GM21529 (cell line): ENCODE data around the gene TGM5.
"Not testable (repeated sequence)": the region's sequence is repeated elsewhere in the genome, so short reads cannot be mapped to it uniquely, and the experiment has no call there.

Experiments used
- ATAC-seq: cut with Tn5 transposase; IDR thresholded peaks from one replicate; pipeline ENCODE4 v1.9.1; 2021; ENCODE audit not compliant: unreplicated experiment

Gene TGM5, protein sequence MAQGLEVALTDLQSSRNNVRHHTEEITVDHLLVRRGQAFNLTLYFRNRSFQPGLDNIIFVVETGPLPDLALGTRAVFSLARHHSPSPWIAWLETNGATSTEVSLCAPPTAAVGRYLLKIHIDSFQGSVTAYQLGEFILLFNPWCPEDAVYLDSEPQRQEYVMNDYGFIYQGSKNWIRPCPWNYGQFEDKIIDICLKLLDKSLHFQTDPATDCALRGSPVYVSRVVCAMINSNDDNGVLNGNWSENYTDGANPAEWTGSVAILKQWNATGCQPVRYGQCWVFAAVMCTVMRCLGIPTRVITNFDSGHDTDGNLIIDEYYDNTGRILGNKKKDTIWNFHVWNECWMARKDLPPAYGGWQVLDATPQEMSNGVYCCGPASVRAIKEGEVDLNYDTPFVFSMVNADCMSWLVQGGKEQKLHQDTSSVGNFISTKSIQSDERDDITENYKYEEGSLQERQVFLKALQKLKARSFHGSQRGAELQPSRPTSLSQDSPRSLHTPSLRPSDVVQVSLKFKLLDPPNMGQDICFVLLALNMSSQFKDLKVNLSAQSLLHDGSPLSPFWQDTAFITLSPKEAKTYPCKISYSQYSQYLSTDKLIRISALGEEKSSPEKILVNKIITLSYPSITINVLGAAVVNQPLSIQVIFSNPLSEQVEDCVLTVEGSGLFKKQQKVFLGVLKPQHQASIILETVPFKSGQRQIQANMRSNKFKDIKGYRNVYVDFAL

DNA sequence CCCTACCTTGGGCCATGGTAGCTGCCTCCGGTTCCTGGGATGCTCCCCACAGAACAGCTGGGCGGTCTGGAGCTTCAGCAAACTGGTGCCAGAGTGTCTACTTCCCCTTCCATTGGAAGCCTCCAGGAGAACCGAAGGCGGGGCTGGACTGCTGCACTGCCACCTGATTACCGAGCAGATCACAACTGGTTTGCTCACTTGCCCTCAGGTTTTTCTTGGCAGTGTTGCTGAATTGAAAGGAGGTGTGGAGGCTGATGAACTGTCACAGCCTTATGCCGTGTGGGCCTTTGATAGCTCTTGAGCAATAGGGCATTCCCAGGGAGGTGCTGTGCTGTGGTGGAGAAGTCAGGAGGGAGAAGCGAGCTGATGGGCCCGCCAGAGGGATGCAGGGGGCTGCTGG lies at the start of gene TGM5:
TSS of gene TGM5 (minus strand) at position 95 of the 400 bp plus-strand sequence. CDS start at position 16, 79 bp downstream.
- ATAC-seq = no peak

DNA sequence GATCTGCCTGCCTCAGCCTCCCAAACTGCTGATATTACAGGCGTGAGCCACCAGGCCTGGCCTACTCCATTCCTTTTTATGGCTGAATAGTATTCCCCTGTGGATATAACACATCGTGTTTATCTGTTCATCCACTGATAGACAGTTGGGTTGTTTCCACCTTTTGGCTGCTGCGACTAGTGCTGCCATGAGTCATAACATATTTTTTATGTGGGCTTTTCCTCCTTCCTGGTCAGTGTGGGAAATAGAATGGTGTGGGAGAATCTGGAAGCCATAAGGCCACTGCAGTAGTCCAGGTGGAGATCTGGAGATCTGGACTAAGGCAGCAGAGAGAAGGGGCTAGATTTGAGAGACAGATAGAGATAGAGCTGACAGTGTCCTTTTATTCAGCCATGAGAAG lies 47.4 kb upstream of the TGM5 start:
- no peak for ATAC-seq

DNA sequence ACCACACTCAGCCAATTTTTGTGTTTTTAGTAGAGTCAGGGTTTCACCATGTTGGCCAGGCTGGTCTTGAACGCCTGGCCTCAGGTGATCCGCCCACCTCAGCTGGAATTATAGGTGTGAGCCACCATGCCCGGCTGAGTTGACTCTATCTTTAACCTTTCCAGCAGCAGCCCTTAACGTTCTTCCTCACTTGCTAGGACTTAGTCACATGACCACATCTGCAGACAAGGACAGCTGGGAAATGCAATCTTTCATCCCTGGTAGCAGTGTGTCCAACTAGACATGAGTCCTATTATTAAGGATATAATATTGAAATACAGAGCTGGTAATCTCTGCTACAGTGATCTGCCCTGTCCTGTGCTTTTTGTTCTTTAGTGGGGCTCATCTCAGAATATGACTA lies 45.6 kb upstream of the TGM5 start:
- no peak for ATAC-seq

DNA sequence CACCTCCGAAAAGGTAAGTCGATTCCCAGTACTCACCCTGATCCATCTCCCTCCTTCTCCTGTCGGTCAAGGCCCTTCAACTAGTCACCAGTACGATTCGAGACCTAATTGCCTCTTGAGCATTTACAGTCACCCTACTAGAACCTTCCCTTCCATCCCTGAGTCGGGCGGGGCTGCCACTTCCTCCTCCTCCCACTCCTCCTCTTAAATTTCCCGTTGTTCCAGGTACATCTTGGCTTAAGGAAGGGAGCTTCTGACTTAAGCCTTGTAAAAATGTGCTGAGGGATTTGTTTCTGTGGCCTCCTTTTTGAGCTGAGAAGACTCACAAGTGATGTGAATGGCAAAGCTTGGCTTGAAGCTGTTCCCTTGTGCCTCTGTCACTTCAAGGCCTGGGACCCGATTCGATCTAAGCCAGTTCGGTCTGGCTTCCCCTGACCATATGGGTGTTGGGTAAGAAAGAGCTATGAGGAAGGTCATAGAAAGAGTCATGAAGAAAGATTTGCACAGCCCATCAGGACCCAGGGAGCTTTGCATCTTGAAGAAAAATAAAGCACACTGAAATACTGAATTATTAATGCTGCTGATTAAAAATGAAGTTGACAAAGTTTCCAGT lies 35.6 kb upstream of the TGM5 start, which contains the start of gene TGM7:
TSS of gene TGM7 (minus strand) at position 51 of the 613 bp plus-strand sequence.
- ATAC-seq = no peak

DNA sequence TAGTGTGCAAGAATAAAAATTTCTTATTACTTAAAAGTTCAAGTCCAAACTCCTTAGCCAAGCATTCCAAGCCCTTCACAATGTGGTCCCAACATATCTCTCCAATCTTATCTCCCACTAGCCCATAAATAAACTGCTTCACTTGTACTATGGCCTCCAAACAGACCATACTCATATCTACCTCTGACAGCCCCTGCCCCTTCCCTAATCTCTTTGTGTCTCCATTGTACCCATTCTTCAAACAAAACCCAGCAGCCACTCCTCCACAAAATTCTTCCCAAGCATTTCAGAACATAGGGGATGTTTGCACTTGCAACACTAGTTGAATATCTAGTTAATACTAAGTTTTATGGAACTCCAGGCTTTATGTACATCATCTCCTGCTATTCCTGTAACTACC lies 33.2 kb upstream of the TGM5 start:
- ATAC-seq = no peak

DNA sequence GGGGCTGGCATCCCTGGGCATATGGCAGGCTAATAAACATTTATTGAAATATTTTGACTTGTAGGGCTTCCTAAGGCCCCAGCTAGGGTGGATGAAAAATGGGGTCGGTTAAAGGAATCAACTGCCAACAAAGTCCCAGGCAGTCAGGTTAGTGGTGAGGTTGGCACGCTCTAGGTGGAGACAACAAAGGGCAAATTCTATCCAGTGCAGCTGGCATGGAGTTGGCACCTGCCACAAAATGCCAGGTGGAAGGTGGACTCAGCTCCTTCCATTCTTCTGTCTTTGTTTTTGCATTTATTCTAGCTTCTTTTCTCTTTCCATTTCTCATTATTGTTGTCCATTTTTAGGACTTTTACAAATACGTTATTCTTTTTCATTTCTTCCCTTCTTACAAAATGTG lies 32.7 kb upstream of the TGM5 start:
- no peak for ATAC-seq

DNA sequence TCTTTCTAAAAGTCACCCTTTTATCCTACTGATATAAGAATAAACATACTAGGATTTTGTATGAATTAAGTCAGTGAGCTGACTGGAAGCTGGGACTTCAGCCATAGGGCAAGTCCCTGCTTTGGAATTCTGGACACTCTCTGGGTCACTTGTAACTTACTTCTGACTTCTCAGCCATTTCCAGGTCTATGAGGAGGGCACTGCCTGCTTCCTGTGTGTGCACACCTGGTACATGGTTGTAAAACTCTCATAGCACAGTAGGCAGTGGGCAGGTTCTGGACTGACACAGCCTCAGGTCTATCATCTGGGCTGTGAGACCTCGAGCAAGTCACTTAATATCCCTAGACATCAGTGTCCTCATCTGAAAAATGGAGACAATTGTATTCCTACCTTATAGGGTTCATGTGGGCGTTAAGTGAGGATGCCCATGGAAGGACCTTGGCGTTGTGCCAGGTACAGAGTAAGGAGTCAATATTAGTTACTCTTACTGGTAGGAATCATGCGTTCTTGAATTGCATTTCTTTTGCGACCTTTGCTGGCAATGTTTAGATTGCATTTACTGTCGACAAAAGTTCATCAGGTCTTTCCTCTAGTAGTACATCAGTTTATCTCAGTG lies 27.5 kb upstream of the TGM5 start:
- ATAC-seq = no peak

DNA sequence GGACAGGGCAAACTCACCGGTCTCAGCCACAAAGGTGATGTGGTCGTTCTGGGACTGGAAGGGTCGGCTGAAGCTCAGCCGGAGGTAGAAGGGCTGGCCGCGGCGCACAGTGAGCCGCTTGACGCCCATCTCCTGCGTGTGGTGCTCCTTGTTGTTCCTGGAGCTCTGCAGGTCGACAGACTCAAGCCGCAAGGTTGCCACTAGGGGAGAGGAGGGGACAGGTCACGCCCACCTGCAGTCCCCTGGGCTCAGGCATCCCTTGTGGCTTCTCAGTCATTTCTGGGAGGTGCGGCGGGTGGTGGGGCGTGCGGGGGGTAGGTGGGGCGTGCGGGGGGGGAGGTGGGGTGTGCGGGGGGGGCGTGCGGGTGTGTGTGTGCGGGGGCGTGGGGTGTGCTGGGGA lies 26.7 kb upstream of the TGM5 start:
- no peak for ATAC-seq

DNA sequence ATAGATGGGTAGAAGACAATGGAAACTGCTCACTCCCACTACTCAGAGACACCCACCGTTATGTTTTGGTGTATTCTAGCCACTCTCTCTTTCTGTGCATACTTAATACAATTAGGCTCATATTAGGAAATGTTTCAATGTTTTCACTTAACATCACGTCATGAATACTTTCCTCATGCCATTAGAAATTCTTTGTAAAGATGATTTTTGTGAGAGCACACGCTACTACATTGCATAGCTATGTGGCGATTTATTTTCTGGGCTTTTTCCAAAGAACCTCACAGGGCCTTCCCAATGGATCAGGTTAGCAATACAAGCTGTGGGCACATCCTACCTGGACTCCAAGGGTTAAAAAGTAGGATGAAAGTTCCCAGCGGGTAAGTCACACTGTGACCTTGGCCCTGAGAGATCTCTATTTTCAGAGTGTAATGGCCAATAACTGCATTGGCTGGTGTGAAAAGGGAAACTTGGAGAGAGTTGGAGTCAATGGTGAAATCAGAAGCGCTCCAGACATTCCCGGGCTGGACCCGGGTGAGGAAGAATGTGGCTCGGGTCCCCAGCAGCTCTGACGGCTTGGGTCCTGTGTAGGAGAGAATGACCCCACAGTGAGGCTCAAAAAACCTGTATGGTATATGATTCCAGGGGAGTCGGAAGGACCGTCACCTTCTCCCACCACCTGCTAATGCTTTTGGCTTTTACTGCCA lies 25.8 kb upstream of the TGM5 start:
- ATAC-seq = no peak

DNA sequence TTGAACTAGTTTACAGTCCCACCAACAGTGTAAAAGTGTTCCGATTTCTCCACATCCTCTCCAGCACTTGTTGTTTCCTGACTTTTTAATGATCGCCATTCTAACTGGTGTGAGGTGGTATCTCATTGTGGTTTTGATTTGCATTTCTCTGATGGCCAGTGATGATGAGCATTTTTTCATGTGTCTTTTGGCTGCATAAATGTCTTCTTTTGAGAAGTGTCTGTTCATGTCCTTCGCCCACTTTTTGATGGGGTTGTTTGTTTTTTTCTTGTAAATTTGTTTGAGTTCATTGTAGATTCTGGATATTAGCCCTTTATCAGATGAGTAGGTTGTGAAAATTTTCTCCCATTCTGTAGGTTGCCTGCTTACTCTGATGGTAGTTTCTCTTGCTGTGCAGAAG lies 22.9 kb upstream of the TGM5 start:
- not testable (repeated sequence) for ATAC-seq

DNA sequence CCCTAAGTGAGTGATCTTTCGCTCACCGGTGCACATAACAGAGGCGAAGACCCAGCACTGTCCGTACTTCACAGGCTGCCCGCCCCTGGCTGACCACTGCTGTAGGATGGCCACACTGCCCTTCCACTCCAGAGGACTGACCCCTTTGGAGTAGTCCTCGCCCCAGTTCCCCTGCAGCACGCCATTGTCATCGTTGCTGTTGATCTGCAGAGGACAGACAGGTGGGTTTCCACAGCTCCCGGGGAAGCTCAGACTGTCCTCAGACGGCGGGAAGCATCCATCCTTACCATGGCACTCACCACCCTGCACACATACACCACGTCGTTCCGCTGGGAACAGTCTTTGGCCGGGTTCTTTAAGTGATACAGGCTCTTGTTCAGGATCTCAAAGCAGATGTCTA lies 20.5 kb upstream of the TGM5 start:
- ATAC-seq = no peak

DNA sequence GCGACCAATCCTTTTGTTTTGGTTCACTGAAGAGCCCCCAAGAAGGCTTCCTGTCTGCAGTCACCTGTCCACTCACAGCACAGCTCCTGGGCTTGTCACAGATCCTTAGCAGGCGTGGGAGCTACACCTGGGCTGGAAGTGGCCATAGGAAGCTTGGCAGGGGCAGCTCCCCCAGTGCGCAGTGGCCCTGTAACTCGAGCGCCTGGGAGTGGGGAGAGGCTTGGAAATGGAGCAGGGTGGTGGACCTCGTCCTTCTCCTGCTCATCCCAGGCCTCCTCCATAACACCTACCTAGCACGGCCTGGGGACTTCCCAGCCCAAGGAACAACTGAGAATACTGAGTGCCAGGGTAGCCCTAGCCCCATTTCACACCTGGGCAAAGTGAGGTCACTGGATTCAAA lies 19.3 kb upstream of the TGM5 start:
- ATAC-seq = no peak

DNA sequence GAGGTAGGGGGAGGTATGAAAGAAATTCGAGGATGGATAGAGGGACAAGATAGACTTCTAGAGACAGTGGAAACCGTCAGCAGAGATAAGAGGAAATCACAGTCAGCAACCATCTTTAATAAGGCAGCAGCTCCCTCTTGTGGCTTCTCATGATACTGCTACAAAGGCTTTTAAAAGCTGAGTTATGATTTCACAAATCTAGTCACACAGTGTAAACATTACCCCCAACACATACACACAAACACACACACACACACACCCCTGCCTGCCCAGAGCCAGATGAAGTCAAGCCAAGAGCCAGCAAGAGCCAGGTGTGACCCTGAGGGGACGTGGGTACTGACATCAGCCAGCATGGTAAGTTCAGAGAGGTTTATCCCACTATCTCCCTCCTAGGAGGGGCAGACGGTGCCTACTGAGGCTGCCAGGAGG lies 18.9 kb upstream of the TGM5 start:
- no peak for ATAC-seq

DNA sequence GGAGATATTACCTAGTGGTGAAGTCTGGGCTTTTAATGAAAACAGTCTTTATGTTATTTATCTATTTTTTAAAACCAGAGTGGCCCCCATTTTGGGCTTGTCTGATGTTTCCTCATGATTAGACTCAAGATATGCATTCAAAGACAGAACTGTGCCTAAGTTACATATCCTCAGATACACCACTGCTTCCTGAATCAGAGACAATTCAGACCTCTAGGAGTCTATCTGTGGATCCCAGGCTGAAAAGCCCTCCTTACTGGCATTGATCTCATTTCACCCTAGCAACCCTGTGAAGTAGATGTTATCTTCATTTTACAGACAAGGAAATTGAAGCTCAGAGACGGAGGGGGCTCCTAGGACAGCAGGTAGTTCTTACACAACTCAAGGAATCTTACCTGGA lies 16.8 kb upstream of the TGM5 start:
- ATAC-seq = no peak

DNA sequence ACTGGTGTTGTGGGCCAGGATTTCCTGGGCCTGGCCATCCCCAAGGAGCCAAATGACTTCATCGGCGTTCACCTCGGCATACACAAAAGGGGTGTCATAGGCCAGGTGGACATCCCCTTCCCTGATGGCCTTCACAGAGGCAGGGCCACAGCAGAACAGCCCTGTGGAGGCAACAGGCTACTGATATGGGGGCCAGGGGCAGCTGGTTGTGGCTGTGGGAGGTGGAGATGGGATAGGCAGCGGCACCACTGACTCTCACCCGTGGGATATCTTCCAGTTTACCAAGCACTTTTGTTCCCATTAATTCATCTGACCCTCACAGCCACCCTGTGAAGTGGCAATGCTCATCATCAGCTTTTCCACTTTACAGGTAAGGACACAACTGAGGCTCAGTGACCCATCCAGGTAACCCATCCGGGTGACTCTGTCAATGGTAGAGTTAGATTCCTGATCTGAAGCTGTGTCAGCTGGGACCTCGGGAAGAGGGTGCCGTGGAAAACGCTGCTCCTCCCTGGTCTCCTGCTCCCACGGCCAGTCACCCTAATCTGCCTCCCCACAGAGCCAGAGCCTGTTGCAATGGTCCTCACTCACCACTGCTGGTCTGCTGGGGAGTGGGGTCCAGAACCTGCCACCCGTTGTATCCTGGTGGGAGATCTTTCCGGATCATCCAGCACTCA lies 15.3 kb upstream of the TGM5 start:
- no peak for ATAC-seq

DNA sequence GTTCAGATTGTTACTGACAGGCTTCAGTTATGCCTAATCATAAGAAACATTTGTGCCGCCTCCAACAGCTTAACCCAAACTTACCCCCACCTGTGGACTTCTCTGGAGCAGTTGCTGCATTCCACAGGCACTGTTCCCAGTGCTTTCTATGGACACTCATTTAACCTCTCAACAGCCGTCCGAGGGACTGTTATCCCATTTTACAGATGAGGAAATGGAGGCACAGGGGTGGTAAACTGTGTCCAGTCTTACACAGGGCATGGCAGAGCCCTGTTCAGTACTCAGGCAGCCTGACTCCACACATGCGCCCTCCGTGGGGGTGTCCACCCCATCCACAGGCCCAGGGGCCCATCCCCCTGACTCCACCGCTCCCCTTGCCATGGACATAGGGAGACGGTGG lies 14.3 kb upstream of the TGM5 start:
- no peak for ATAC-seq

DNA sequence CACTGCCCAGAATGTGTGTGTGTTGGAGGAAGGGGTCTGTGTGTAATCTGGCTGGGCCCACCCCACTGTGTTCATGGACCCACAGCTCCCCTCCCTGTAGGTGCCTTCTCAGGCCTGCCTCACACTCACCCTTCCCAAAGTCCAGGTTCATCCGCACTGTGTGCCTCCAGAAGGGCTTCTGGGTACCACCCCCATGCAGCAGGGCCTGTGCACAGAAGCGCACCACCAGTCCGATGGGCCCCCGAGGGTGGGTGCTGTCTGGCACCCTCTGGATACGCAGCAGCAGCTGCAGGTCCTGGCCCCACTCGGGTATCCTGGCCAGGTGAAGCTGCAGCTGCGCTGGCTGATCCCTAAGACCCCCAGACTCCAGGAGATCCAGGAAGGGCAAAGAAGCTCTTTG lies 12.8 kb upstream of the TGM5 start:
- no peak for ATAC-seq

DNA sequence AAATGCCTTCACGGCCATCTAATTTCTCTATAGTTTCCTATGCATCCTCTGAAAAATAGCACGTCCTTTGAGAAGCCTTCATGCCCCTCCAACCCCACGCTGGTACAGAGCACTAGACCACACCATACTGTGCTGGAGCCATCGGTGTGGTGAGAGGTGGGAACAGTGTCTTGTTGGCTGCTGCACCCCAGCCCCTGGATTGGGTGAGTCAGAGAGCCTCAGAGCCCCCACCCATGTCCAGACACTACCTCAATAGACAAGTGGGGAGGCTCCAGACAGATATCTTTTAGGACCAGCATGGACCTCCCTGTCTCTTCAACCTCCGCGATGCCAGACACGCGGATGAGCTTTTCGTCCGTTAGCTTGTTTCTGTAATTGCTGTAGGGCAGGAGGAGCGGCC lies 12.1 kb upstream of the TGM5 start:
- ATAC-seq = no peak

DNA sequence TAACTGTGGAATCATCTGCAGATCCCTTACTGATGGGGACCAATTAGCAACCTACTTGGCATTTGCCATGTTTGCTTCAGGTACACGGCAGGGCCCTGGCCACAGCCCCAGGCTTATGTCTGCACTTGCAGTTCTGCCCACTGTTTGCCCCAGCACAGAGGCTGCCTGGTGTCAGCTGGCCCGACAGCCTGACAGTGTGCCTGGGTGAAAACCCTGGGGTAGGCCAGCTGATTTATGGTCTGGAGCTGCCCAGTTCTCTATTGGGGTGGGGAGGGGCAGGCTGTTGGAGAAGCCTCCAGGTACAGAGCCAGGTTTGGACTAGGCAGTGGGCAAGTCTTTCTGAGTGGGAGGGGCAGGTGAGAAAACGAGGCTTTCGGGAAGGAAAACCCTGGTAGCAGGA lies 11.2 kb upstream of the TGM5 start:
- no peak for ATAC-seq

DNA sequence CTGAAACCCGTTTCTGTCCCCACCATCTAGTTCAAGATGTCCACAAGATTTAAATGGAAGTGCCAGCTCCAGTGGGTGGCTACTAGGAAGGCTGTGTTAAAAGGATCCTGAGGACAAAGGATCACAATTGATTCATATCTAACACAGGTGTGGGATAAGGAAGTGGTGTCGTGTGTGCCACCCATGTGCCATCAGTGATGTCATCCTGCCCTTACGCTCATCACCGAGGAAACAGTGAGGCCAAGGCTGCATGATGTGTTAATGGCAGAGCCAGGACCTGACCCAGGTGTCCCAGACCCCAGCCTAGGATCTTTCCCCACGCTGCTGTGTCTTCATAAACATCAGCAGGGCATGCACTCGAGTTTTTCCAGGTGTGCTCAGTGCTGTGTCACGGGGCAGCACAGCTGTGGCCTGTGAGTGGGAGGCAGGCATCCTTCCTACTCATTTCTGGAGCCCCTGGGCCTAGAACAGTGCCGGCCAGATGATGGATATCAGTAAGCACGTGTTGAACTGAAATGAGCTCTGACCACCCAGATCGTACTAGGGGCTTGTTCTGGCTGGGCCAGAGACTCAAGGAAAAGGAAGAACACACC lies 10.6 kb upstream of the TGM5 start:
- ATAC-seq = no peak
